ENCODE results near the gene SPEM1.

GRCh38 chr17:7407082-7407481 is 13.0 kb upstream of the SPEM1 start:
- TF ChIP-seq POLR2A (IDR thresholded peaks at IDR 0.05; ENCODE audit: low read depth, low read length), result no peak
- TF ChIP-seq POLR2AphosphoS5 (IDR thresholded peaks at IDR 0.05; ENCODE audit: low read depth, low read length), result no peak
